Keratinocyte (primary cell): ENCODE measurements around the gene MYF5. TPM values are rescaled to one million over a fixed set of nuclear protein-coding genes. Genes with fewer than 3 reads are reported as not detected.

Experiments used
- DNase-seq: peaks from one replicate; pipeline ENCODE4 v3.0.0-alpha.2; 2011; ENCODE audit warnings: low read depth, missing footprints, low spot score
- FAIRE-seq: peaks from 2 replicates; lab custom pipeline; 2011; peaks lifted over from hg19 to GRCh38; lab: Jason Lieb, UNC
- H2AFZ ChIP-seq: 2 replicates; pipeline ENCODE4 v1.6.0; 2012; ENCODE audit warnings: low read length, control low read depth, inconsistent platforms; ENCODE audit not compliant: control insufficient read depth
- H3K27ac ChIP-seq: 2 replicates; pipeline ENCODE4 v1.5.1; 2011; ENCODE audit warnings: low read length; ENCODE audit not compliant: control insufficient read depth, insufficient read depth
- H3K27me3 ChIP-seq: 3 replicates; pipeline ENCODE4 v1.6.0; 2011; ENCODE audit warnings: low read length; ENCODE audit not compliant: control insufficient read depth, insufficient read depth; ENCODE audit errors: extremely low read depth
- H3K36me3 ChIP-seq, 2 experiments: 2 replicates in 1 of 2; 3 replicates in 1 of 2; pipeline ENCODE4 v1.5.1; 2011; ENCODE audit warnings: low read length in 2 of 2, mild to moderate bottlenecking in 1 of 2; ENCODE audit not compliant: control insufficient read depth in 2 of 2, insufficient read depth in 2 of 2; ENCODE audit errors: extremely low read depth in 1 of 2
- H3K4me1 ChIP-seq: 3 replicates; pipeline ENCODE4 v1.5.1; 2011; ENCODE audit warnings: low read length; ENCODE audit not compliant: control insufficient read depth, insufficient read depth; ENCODE audit errors: extremely low read depth
- H3K4me2 ChIP-seq: 3 replicates; pipeline ENCODE4 v1.6.0; 2011; ENCODE audit warnings: low read depth, low read length; ENCODE audit not compliant: control insufficient read depth, insufficient read depth; ENCODE audit errors: extremely low read depth
- H3K4me3 ChIP-seq, 3 experiments: fragments of 200-600 bp in 1 of 3; sonication (generic) in 1 of 3; 2 replicates in 2 of 3; 3 replicates in 1 of 3; pipeline ENCODE4 v1.5.1; 2011 to 2016; ENCODE audit warnings: low read length in 3 of 3, mild to moderate bottlenecking in 3 of 3, control low read depth in 2 of 3, inconsistent platforms in 1 of 3, low read depth in 1 of 3, mixed read lengths in 1 of 3, mixed run types in 1 of 3, moderate library complexity in 1 of 3; ENCODE audit not compliant: control insufficient read depth in 2 of 3, insufficient read depth in 2 of 3; ENCODE audit errors: extremely low read depth in 1 of 3
- H3K79me2 ChIP-seq: 2 replicates; pipeline ENCODE4 v1.6.0; 2012; ENCODE audit warnings: low read length; ENCODE audit not compliant: control insufficient read depth, insufficient read depth
- H3K9ac ChIP-seq: 3 replicates; pipeline ENCODE4 v1.6.0; 2011; ENCODE audit warnings: low read length; ENCODE audit not compliant: control insufficient read depth, insufficient read depth; ENCODE audit errors: extremely low read depth
- H3K9me1 ChIP-seq: 3 replicates; pipeline ENCODE4 v1.6.0; 2011; ENCODE audit warnings: low read length; ENCODE audit not compliant: control insufficient read depth, insufficient read depth; ENCODE audit errors: extremely low read depth
- H3K9me3 ChIP-seq: 2 replicates; pipeline ENCODE4 v1.5.1; 2012; ENCODE audit warnings: low read depth, low read length; ENCODE audit not compliant: control insufficient read depth
- H4K20me1 ChIP-seq: 3 replicates; pipeline ENCODE4 v1.6.0; 2011; ENCODE audit warnings: low read length; ENCODE audit not compliant: control insufficient read depth, insufficient read depth; ENCODE audit errors: extremely low read depth
- EZH2 ChIP-seq: IDR thresholded peaks from one replicate; pipeline ENCODE4 v1.6.1; 2012; ENCODE audit warnings: inconsistent platforms, mild to moderate bottlenecking, low read length, moderate library complexity
- dilution Hi-C: fragments of 300-500 bp; cut with MboI; formaldehyde crosslinking; loops from one replicate; pipeline ENCODE4 v1.7.0; 2020; ENCODE audit warnings: low sequenced_read_pairs; ENCODE audit not compliant: extremely low pct_ligation_motif_present
- polyA plus RNA-seq, 5 experiments: library from polyadenylated mRNA; depleted of rRNA in 3 of 5; stranded (reverse) in 3 of 5; stranded (forward) in 1 of 5; unstranded in 1 of 5; fragments of >200 nt; gene quantifications; 1 replicate in 1 of 5; 2 replicates in 3 of 5; 3 replicates in 1 of 5; pipeline versions ENCODE4 v1.2.1 to v1.2.3, GENCODE V29; 2011 to 2012; ENCODE audit warnings: missing spikeins in 2 of 5, low read depth in 1 of 5, low replicate concordance in 1 of 5
- TF ChIP-seq, protein P1 (sequence below), 3 experiments: IDR thresholded peaks in 1 of 3; conservative IDR thresholded peaks in 1 of 3; optimal IDR thresholded peaks in 1 of 3; 2 replicates in 2 of 3; 3 replicates in 1 of 3; pipeline versions ENCODE3 to v1.5.1; 2011; ENCODE audit warnings: low read length in 3 of 3, mild to moderate bottlenecking in 3 of 3, moderate library complexity in 2 of 3, control low read depth in 1 of 3, inconsistent platforms in 1 of 3; ENCODE audit not compliant: insufficient read depth in 2 of 3; ENCODE audit errors: extremely low read depth in 1 of 3

Gene MYF5
- polyA plus RNA-seq, 1 donor (not counting 4 experiments of a cell fraction or from before 2014, with no cell fraction given) = not detected

- DNase-seq (no peak), FAIRE-seq (no peak)
- Histone ChIP-seq H2AFZ (no peak overlapping the region), H3K4me2 (no peak overlapping the region), H3K9me3 (no peaks in the 10 kb centered on the region), H3K79me2 (no peaks in the 10 kb centered on the region), H3K36me3 (no peaks in the 10 kb centered on the region), H3K4me1 (no peaks in the 10 kb centered on the region), H3K27me3 (no peaks in the 10 kb centered on the region), H3K27ac (no peak overlapping the region), H3K9ac (no peak overlapping the region), H3K4me3 (no peak overlapping the region), H4K20me1 (no peaks in the 10 kb centered on the region), H3K9me1 (no peaks in the 10 kb centered on the region)
- TF ChIP-seq, protein P1, sequence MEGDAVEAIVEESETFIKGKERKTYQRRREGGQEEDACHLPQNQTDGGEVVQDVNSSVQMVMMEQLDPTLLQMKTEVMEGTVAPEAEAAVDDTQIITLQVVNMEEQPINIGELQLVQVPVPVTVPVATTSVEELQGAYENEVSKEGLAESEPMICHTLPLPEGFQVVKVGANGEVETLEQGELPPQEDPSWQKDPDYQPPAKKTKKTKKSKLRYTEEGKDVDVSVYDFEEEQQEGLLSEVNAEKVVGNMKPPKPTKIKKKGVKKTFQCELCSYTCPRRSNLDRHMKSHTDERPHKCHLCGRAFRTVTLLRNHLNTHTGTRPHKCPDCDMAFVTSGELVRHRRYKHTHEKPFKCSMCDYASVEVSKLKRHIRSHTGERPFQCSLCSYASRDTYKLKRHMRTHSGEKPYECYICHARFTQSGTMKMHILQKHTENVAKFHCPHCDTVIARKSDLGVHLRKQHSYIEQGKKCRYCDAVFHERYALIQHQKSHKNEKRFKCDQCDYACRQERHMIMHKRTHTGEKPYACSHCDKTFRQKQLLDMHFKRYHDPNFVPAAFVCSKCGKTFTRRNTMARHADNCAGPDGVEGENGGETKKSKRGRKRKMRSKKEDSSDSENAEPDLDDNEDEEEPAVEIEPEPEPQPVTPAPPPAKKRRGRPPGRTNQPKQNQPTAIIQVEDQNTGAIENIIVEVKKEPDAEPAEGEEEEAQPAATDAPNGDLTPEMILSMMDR (optimal IDR thresholded peaks at IDR 0.05 in 1 of 3, IDR thresholded peaks at IDR 0.05 in 1 of 3, conservative IDR thresholded peaks at IDR 0.05 in 1 of 3; ENCODE audit: extremely low read depth in 1 of 3, insufficient read depth in 2 of 3, low read length in 3 of 3) = no peak
- TF ChIP-seq EZH2 = no peak
- dilution Hi-C loops = no loop called here
These were observed 32.7 kb downstream of the MYF5 start for GRCh38 chr12:80749456-80749855.

- Histone ChIP-seq H3K9me3 (no peaks in the 10 kb centered on the region), H3K36me3 (no peaks in the 10 kb centered on the region), H3K4me1 (no peaks in the 10 kb centered on the region), H3K9me1 (no peaks in the 10 kb centered on the region), H3K27ac (no peak overlapping the region), H3K4me2 (no peak overlapping the region), H4K20me1 (no peaks in the 10 kb centered on the region), H3K9ac (no peak overlapping the region), H3K4me3 (no peak overlapping the region), H2AFZ (no peak overlapping the region), H3K79me2 (no peaks in the 10 kb centered on the region), H3K27me3 (no peaks in the 10 kb centered on the region)
- dilution Hi-C loops = no loop called here
- FAIRE-seq = no peak
- no peak for DNase-seq
- TF ChIP-seq, protein P1 (optimal IDR thresholded peaks at IDR 0.05 in 1 of 3, IDR thresholded peaks at IDR 0.05 in 1 of 3, conservative IDR thresholded peaks at IDR 0.05 in 1 of 3; ENCODE audit: extremely low read depth in 1 of 3, insufficient read depth in 2 of 3, low read length in 3 of 3) = no peak
- no peak for TF ChIP-seq EZH2
These were observed 35.8 kb downstream of the MYF5 start for GRCh38 chr12:80752464-80752863.
